Smooth muscle cell (in vitro differentiated cells): ENCODE measurements around the gene SLC35A2. TPM values are rescaled to one million over a fixed set of nuclear protein-coding genes. Genes with fewer than 3 reads are reported as not detected.
A peak's percentile ranks its signal among the peaks of the same experiment; 100 is the strongest.

Experiments
- DNase-seq: peaks from one replicate; lab custom pipeline; 2025; ENCODE audit not compliant: unreplicated experiment; lab: John Stamatoyannopoulos, UW
- H2AFZ ChIP-seq: fragments of 200-600 bp; sonication (generic); 2 replicates; pipeline ENCODE4 v1.6.0; 2016; ENCODE audit warnings: antibody characterized with exemption, low read depth, mild to moderate bottlenecking
- H3F3A ChIP-seq: fragments of 200-600 bp; sonication (generic); 2 replicates; pipeline ENCODE4 v1.6.0; 2017; ENCODE audit warnings: antibody characterized with exemption, low read depth
- H3K27ac ChIP-seq: fragments of 200-600 bp; sonication (generic); 2 replicates; pipeline ENCODE4 v1.5.1; 2016; ENCODE audit warnings: low read depth, mild to moderate bottlenecking
- H3K27me3 ChIP-seq: fragments of 200-600 bp; sonication (generic); 2 replicates; pipeline ENCODE4 v1.6.1; 2016; ENCODE audit warnings: low read depth, mild to moderate bottlenecking
- H3K36me3 ChIP-seq: fragments of 200-600 bp; sonication (generic); 2 replicates; pipeline ENCODE4 v1.5.1; 2016; ENCODE audit warnings: low read depth
- H3K4me1 ChIP-seq: fragments of 200-600 bp; sonication (generic); 2 replicates; pipeline ENCODE4 v1.5.1; 2016; ENCODE audit warnings: low read depth
- H3K4me2 ChIP-seq: fragments of 200-600 bp; sonication (generic); 2 replicates; pipeline ENCODE4 v1.6.0; 2016; ENCODE audit warnings: mild to moderate bottlenecking
- H3K4me3 ChIP-seq: fragments of 200-600 bp; sonication (generic); 2 replicates; pipeline ENCODE4 v1.5.1; 2016; ENCODE audit warnings: mild to moderate bottlenecking
- H3K79me2 ChIP-seq: fragments of 200-600 bp; sonication (generic); 2 replicates; pipeline ENCODE4 v1.6.0; 2016; ENCODE audit warnings: low read depth, mild to moderate bottlenecking
- H3K9ac ChIP-seq: fragments of 200-600 bp; sonication (generic); 2 replicates; pipeline ENCODE4 v1.6.0; 2016; ENCODE audit warnings: low read depth
- H3K9me3 ChIP-seq: fragments of 200-600 bp; sonication (generic); replicated peaks from 2 replicates; pipeline ENCODE4 v1.5.1; 2016; ENCODE audit warnings: low read depth
- H4K20me1 ChIP-seq: fragments of 200-600 bp; sonication (generic); 2 replicates; pipeline ENCODE4 v1.6.0; 2016; ENCODE audit warnings: low read depth
- CTCF ChIP-seq: fragments of 200-600 bp; sonication (generic); IDR thresholded peaks from 2 replicates; pipeline ENCODE4 v1.5.1; 2017; ENCODE audit warnings: borderline replicate concordance, mild to moderate bottlenecking, antibody characterized with exemption; ENCODE audit not compliant: insufficient read depth, poor library complexity, severe bottlenecking
- WGBS: methylation state at CpG from one replicate; pipeline ENCODE4 v1.1.7; 2016; ENCODE audit warnings: low lambda C conversion rate; 5-methylcytosine and 5-hydroxymethylcytosine counted together
- polyA plus RNA-seq: library from polyadenylated mRNA; unstranded; fragments of >200 nt; fragmentation: Nextera tagmentation; extraction: Ambion mirVana; gene quantifications from 2 replicates; pipeline ENCODE4 v1.2.1, GENCODE V29; 2016
- total RNA-seq: library from RNA; depleted of rRNA; stranded (reverse); fragments of >200 nt; gene quantifications from 2 replicates; pipeline ENCODE4 v1.2.3, GENCODE V29; 2014

Gene SLC35A2
- total and polyA plus RNA-seq, 2 experiments from 2014 or later = 72.0 to 98.2 TPM

DNA sequence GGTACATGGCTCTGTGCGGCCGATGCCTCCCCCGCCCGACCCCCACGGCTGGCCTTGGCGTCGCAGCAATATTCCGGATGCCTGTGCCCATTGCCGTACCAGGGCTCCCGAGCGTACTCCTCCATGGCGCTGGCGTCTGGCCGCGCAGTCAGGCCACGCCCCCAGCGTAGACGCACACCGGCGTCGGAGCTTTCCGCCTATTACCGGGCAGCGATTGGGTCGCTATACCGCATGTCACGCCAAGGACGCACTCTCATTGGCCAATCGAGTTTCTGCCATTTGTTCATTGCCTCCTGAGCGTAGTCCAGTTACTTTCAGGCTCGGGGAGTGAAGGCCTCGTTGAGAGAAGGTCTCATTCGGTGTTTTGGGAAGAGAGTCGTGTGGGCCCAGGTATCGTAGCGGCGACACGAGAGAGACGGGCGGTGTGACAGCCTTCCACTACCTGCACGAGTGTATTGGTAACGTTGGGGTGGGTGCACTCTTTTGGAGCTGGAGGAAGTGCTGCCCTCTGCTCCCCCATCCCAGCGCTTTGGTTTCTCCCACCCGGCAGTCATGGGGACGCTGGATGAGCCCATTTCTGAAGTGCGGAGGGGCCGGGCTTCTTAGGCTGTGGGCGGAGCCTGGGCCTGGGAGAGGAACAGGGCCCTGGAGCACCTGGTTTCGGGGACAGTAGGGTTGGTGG lies 13.7 kb downstream of the SLC35A2 start, which contains the start of the genes PQBP1 and TIMM17B:
PQBP1 (plus strand) TSS at position 306 of the 682 bp plus-strand sequence. CDS start 580 bp downstream, outside the sequence.
TIMM17B (minus strand) TSS at position 144 of the 682 bp plus-strand sequence; CDS start at position 125, 19 bp downstream.
- Histone ChIP-seq H3K27ac (peak within 1 kb of the TSS; percentile 84), H2AFZ (no peak within 1 kb of the TSS), H3K27me3 (no peaks in the 10 kb centered on the region), H3K9me3 (no peaks in the 10 kb centered on the region), H3K36me3 (no peaks in the 10 kb centered on the region), H3K4me2 (peak within 1 kb of the TSS; percentile 89), H3F3A (no peaks in the 10 kb centered on the region), H4K20me1 (peaks cover 5% of the 10 kb centered on the region), H3K9ac (peak within 1 kb of the TSS; percentile 87), H3K79me2 (peaks cover 3% of the 10 kb centered on the region), H3K4me1 (peaks cover 5% of the 10 kb centered on the region), H3K4me3 (peak within 1 kb of the TSS; percentile 67)
- WGBS = 53% methylated on average over 47 of the region's 49 CpGs
- DNase-seq = peak; percentile 73
- TF ChIP-seq CTCF = no peak

DNA sequence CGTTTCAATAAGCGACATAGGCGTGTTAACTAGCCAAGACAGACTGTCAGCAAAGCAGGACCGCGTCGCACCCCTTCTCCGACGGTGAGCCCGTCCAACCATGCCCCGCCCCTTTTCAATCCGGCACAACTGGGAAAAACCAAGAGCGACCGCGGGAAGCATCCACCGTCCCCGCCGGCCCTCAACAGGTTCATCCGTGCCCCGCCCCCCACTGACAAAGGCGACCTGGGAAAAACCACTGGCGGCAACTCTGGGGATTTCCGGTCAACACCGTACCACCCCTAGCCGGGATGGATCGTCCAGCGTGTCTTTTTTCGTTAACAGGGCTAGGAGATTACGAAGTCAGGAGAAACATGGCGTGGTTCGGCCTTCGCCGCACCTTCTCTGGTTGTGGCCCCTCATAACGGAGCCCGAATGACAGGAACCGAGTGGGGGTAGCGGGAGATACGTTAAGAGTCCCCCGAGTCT lies 14.3 kb downstream of the SLC35A2 start:
- no peak overlapping the region for H2AFZ ChIP-seq

GRCh38 chrX:48896611-48897011 lies 14.8 kb downstream of the SLC35A2 start:
- Histone ChIP-seq H3K79me2 (peaks cover 3% of the 10 kb centered on the region), H3F3A (no peaks in the 10 kb centered on the region), H3K27me3 (no peaks in the 10 kb centered on the region), H3K4me2 (peak overlapping the region; percentile 89), H3K9ac (peak overlapping the region; percentile 87), H2AFZ (no peak overlapping the region), H3K27ac (peak overlapping the region; percentile 84), H3K36me3 (no peaks in the 10 kb centered on the region), H3K4me3 (peak overlapping the region; percentile 67), H3K4me1 (peaks cover 5% of the 10 kb centered on the region), H3K9me3 (no peaks in the 10 kb centered on the region), H4K20me1 (peaks cover 5% of the 10 kb centered on the region)
- no peak for DNase-seq
- 63% methylated on average over 9 of the region's 9 CpGs for WGBS
- TF ChIP-seq CTCF = no peak

More for the DNA sequence above, 14.3 kb downstream of the SLC35A2 start:
- DNase-seq = peak; percentile 47
- Histone ChIP-seq H3K9ac (peak overlapping the region; percentile 87), H3K36me3 (no peaks in the 10 kb centered on the region), H3F3A (no peaks in the 10 kb centered on the region), H3K79me2 (peaks cover 3% of the 10 kb centered on the region), H3K27ac (peak overlapping the region; percentile 84), H3K4me1 (peaks cover 5% of the 10 kb centered on the region), H3K27me3 (no peaks in the 10 kb centered on the region), H4K20me1 (peaks cover 5% of the 10 kb centered on the region), H3K9me3 (no peaks in the 10 kb centered on the region), H3K4me3 (peak overlapping the region; percentile 67), H3K4me2 (peak overlapping the region; percentile 89)
- 46% methylated on average over 38 of the region's 38 CpGs for WGBS
- no peak for TF ChIP-seq CTCF
